ENCODE results near the gene TLR5.

Gene TLR5

DNA sequence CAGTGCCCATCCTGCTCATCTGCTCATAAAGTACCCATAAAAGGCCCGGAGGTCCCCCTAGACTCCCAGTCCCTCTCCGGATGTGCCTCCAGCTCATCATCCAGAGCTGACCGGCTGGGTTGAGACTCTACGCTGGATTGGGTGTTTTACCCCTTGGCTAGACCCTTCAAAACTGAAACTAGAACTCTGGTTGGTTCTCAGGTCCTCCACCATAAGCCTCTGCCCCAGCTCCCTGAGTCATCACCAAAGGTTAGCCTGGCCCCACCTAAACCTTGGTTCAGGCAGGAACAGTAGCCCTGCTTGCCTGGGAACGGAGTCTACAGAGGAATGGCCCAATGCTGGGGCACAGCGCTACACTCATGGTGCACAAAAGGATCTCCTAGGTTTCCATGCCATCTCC lies 75.1 kb downstream of the TLR5 start:
- Histone ChIP-seq H3K9me3 (ENCODE audit: control insufficient read depth, low read length) (no peaks in the 10 kb centered on the region), H3K4me1 (ENCODE audit: control insufficient read depth, insufficient read depth, low read length, poor library complexity, severe bottlenecking) (no peaks in the 10 kb centered on the region), H3K36me3 (ENCODE audit: control insufficient read depth, insufficient read depth, low read length) (no peaks in the 10 kb centered on the region), H3K4me3 (ENCODE audit: extremely low read depth, insufficient read depth, low read length, poor library complexity, severe bottlenecking) (no peak overlapping the region), H3K27ac (ENCODE audit: low read depth, low read length, severe bottlenecking) (no peak overlapping the region)
- WGBS, 2 experiments (ENCODE audit: insufficient coverage in 2 of 2): 94 to 99% methylated on average over 5 to 6 of the region's 6 CpGs

DNA sequence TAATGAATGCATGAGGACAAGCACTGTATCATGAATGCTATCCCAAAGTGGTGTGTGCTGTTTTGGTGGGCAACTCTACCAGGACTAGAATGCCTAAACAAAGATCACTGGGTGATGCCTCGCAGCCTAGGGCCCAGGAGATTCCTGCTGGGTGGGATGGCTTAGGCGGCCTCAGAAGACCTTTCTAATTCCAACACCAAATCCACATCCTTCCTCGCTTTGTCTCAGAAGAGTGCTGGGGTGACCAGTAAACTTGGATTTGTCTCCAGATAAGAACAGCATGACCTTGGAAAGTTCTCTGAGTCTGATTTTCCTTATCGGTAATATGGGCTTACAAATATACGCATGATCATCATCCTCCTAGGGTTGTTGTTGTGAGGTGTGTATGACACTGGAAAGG lies 76.6 kb downstream of the TLR5 start:
- no peaks in the 10 kb centered on the region for H3K4me1 ChIP-seq (ENCODE audit: control insufficient read depth, insufficient read depth, low read length, poor library complexity, severe bottlenecking)
- no peak overlapping the region for H3K4me3 ChIP-seq (ENCODE audit: extremely low read depth, insufficient read depth, low read length, poor library complexity, severe bottlenecking)
- no peak overlapping the region for H3K27ac ChIP-seq (ENCODE audit: low read depth, low read length, severe bottlenecking)
- no peaks in the 10 kb centered on the region for H3K9me3 ChIP-seq (ENCODE audit: control insufficient read depth, low read length)
- H3K36me3 ChIP-seq (ENCODE audit: control insufficient read depth, insufficient read depth, low read length): no peaks in the 10 kb centered on the region
- whole genome bisulfite sequencing, 2 experiments (ENCODE audit: insufficient coverage in 2 of 2): 67% methylated on average over 3 of the region's 5 CpGs; no CpG with 5 or more reads in 1 of the 2 experiments

DNA sequence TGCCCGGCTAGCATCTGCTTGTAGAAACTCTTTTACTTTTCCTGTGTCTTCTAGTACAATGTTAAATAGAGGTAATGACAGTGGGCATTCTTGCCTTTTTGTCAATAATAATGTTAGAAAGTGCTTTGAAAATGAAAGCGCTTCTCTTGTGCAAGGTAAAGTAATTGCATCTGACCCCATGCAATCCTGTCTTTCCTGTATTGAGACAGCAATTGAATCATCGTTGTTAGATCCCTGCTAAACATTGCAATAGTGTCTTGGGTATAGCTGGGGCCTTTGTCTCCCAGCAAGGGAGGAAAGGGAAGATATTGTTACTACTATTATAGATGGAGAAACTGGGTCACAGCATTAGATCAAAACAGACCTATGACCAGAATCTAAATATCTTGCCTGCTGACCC lies 80.9 kb downstream of the TLR5 start:
- Histone ChIP-seq H3K4me3 (ENCODE audit: extremely low read depth, insufficient read depth, low read length, poor library complexity, severe bottlenecking) (no peak overlapping the region), H3K27ac (ENCODE audit: low read depth, low read length, severe bottlenecking) (no peak overlapping the region), H3K9me3 (ENCODE audit: control insufficient read depth, low read length) (no peaks in the 10 kb centered on the region), H3K36me3 (ENCODE audit: control insufficient read depth, insufficient read depth, low read length) (no peaks in the 10 kb centered on the region), H3K4me1 (ENCODE audit: control insufficient read depth, insufficient read depth, low read length, poor library complexity, severe bottlenecking) (no peaks in the 10 kb centered on the region)
- 0% methylated on average over 1 of the region's 3 CpGs for WGBS, 2 experiments (ENCODE audit: insufficient coverage in 2 of 2)

DNA sequence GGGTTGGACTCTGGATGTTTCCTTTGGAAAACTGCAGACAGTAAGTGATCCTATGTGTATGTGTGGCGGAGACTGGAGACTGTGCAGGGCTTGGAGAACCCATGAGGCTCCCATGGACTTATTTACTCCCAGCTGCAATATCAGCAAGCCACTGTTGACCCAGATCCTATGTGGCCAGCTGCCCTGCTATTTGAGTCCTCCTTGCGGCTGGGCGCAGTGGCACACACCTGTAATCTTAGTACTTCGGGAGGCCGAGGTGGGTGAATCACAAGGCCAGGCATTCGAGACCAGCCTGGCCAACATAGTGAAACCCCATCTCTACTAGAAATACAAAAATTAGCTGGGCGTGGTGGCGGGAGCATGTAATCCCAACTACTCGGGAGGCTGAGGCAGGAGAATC lies 83.5 kb downstream of the TLR5 start:
- H3K27ac ChIP-seq (ENCODE audit: low read depth, low read length, severe bottlenecking): no peak overlapping the region
- H3K4me3 ChIP-seq (ENCODE audit: extremely low read depth, insufficient read depth, low read length, poor library complexity, severe bottlenecking): no peak overlapping the region
- H3K36me3 ChIP-seq (ENCODE audit: control insufficient read depth, insufficient read depth, low read length): no peaks in the 10 kb centered on the region
- no peaks in the 10 kb centered on the region for H3K9me3 ChIP-seq (ENCODE audit: control insufficient read depth, low read length)
- H3K4me1 ChIP-seq (ENCODE audit: control insufficient read depth, insufficient read depth, low read length, poor library complexity, severe bottlenecking): no peaks in the 10 kb centered on the region
- WGBS, 2 experiments (ENCODE audit: insufficient coverage in 2 of 2): 100% methylated on average over 8 of the region's 9 CpGs

Data from mesodermal cell (in vitro differentiated cells).